Measurements from ENCODE around the gene HK3.

HK3 gene

DNA sequence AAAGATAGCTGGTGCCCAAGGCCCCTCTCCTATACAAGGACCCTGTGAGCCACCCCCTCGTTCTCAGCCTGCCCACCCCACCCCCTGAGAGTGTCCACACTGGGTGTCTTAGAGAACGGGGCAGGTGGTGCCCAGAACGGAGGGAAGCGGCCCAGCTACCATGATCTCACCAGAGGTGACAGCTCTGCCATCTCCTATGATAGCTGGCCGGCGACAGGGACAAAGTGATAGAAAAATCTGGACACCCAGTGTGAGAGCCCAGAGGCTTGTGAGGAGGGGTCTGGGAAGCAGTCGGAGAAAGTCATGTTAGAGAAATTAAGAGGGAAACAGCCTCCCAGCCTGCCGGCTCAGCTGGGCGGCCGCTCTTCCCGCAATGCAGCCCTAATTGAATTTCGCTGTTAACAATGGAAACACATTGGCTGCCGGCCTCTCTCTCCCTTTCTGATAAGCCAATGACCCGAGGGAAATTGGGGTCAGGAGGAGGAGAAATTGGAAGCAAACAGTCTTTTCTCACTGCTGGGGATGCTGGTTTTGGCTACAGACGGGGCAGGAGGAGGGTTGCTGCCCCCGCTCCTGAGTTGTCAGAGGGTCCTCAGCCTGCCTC, 32.3 kb downstream of the HK3 start:
- DNase-seq = no peak

DNA sequence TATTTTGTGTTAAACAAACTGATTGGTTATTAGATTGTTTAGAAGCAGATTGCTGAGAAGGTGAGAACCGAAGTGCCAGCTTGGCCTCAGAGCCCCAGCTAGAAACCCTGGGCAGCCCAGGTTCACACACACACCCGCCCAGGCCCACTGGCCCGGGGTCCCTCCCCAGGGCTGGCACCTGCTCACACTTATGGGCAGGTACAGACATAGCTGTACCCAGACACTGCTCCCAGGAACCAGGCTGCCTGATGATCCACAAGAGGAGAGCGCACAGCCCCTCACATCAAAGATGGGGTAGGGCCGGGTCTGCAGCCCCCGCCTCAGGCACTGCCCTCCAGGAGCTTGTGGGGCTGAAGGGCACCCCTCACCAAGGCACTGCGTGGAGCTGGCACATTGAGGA, 33.2 kb downstream of the HK3 start:
- no peak for DNase-seq

- no peak for DNase-seq
Observed at GRCh38 chr5:176864755-176865154, 34.4 kb downstream of the HK3 start.

DNA sequence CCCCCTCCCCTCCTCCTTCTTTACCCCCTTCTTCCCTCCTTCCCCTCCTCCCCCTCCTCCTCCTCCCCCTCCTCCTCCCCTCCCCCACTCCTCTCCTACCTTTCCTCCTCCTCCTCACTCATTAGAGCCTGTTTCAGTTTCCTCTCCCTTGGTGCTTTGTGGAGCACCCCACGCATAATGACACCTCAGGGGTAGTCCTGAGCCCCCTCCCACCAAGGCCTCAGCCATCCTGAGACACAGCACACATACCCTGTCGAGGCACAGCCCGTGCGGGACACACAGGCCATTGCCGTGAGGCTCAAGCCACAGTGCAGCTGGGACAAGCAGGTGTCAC, 35.4 kb downstream of the HK3 start:
- DNase-seq = no peak

- DNase-seq = no peak
Observed at GRCh38 chr5:176863041-176863764, 35.9 kb downstream of the HK3 start.

- no peak for DNase-seq
Observed at GRCh38 chr5:176862330-176862995, 36.7 kb downstream of the HK3 start.

DNA sequence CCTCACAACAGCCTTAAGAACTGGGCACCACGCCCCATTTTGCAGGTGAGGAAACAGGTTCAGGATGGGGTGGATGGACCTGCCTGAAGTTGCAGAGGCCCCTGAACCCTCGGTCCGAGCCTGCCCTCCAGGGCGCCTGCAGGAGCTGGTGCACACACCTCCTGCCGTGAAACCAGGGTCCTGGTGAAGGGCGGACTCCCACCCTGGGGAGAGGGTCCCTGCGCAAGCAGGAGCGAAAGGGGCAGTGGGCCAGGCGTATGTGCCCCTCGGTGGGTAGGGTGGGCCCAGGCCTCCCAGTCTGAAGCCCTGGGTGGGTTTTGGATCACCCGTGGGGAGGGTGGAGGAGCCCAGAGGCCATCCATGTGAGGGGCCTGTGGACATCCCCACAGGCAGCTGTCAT, 37.9 kb downstream of the HK3 start:
- no peak for DNase-seq

DNA sequence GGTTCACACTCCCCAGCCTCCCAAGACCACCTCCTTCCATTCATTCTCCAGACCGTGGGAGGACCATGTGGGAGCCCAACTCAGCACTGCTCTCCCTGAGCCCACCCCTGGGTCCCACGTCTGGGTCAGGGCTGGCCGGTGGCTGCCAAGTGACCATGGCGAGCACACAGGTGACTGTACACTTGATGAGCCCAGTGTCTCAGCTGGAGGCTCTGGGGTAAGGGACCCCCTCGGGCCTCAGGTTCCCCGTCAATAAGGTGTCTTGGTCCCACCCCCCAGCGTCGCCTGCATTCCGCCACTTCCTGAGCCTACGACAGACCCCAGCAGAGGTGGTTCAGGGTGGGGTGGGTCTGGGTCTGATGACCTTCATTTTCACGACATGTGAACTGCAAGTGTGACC, 38.8 kb downstream of the HK3 start:
- no peak for DNase-seq

DNA sequence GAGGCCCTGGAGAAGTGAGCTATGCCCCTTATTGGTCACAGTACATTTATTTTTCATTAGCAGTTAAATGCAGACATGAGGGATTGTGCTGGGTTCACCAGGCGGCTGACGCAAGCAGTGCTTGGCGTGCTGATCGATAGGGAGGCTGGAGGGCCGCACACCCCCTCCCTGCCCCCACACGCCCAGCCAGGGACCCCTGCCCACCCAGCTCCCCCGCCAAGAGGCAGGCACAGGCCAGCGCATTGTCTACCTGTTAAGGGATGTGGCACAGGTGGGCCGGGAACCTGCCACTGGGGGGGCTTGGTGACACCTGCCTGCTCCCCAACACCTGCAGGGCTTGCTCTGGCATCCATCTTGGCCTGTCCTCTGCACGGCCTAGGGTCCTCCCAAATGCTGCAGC, 39.2 kb downstream of the HK3 start:
- no peak for DNase-seq

- no peak for DNase-seq
Observed at GRCh38 chr5:176857894-176858273, 41.3 kb downstream of the HK3 start.

DNA sequence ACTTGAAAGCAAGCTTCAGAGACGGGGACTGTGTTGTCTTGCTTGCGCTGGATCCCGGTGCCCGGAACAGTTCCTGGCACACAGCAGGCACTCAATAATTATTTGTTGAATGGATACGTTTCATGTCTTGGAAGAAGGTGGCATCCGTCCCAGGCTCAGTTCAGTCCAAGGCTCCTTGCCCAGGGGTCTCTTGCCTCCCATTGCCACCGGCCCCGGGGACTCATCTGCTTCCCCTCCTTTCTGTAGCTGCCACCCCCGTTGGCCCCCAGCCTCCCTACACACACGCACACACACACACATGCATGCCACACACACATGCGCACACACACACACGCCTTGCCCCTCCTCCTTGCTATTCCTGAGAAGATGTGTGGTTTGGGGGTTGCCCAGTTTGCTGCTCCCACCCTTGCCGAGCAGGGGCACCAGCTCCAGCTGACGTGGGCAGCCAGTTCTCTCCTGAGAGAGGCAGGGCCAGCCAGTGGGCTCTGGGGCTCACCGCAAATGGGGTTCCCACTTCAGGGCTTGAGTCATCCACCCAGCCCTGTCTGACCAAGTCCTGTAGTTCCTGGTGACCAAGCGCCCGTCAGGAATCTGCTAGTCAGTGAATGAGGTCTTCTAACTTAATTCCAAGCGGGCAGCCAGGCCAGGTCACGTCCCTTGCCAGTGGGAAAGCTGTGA, 41.8 kb downstream of the HK3 start:
- DNase-seq = no peak

DNA sequence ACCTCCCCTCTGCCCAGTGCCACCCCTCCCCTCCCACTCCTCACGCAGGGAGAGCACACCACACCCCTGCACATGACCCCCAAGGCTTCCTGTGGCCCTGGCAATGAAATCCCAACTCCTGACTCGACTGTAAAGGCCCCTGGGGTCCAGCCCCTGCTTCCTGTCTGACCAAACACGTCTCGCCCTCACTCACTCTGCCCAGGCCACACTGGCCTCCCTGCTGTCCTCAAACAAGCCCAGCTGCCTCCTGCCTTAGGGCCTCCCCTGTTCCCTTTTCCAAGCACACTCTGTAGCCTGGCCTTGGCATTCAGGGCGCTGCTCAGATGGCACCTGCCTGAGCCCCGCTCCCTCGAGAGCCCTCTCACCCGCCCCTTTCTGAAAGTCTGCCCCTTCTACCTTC, 42.4 kb downstream of the HK3 start:
- no peak for DNase-seq

- DNase-seq = no peak
Observed at GRCh38 chr5:176855598-176855997, 43.5 kb downstream of the HK3 start.

- DNase-seq = no peak
Observed at GRCh38 chr5:176854164-176854563, 45.0 kb downstream of the HK3 start.

DNA sequence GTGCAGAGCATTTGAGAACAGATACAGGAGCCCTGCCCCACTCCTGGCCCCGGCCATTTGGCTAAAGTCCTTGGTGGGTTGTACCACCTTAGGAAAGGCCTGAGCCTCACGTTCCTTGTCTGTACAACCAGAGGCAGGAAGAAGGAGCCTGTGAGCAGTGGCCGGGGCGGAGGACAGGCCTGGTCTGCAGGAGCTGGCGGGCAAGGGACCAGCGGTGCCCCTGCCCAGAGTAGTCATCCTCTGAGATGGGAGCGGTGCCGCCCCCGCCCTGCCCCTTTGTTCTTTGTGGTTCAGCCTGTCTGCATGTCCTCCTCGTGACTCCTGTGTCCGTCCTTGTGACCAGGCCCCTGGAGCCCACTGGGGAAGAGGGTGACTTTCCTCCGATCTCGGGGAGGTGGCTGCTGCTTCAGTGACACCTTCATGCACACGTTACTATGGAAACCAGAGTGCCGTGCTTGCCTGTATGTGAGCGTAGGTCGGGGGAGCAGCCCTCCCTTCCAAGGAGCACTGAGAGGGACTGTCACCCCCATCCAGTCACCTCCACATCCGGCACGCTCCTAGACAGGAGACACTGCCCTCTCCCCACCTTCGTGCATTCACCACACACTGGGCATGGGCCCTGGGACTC, 45.9 kb downstream of the HK3 start:
- DNase-seq = no peak

- no peak for DNase-seq
Observed at GRCh38 chr5:176851871-176852658, 47.1 kb downstream of the HK3 start.

DNA sequence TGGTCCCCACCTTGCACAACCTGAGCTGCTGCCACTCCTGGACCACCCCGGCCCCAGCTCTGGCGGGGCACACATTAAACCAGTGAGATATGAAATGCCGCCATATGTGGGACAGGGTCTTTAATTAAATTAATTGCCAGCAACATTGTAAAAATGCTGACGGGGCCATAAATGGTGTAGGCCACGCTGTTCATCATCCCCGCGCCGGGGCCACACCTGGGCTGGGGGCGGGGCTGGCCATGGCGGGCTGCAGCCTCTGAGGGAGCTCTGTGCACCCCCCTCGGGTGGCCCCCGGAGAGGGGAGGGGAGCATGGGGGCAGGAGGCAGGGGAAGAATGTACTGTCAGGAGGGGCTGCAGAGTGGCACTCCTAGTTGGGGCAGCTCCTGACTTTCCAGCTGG, 47.8 kb downstream of the HK3 start:
- DNase-seq = no peak

DNA sequence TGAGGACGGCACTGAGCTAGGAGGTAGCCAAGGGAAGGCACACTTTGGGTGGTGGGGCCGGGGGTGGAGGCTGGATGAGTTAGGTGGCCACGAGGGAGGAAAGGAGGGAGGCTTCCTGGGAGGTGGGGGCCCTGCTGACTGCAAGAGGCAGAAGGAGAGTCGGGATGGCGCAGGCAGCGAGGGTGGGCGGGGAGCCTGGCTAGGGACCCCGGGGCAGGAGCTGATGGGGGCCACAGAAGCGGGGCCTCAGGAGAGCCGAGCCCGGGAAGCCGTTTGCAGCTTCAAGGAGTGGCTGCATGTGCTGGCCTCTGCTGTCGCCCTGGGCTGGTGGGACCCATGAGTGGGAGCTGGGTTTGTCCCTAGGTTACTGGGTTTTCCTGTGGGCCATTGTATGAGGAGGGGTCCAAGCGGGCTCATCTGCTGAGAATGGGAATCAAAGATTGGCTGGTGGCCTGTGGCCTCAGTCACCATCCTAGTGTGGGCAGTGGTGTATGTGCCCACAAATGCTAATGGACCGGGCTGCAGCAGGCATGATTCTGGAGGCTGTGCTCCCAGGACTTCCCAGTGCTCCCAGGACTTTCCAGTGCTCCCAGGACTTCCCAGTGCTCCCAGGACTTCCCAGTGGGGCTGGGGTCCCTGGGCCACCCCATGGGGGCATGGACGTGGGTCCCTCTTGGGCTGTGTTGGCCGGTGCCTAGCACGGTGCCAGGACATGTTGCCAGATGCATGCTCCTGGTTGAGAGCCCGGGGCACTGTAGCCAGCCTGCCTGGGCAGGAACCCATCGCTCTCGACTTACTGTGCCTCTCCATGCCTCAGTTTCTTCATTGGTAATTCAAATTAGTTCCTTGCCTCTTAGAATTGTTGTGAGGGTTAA, 48.5 kb downstream of the HK3 start:
- DNase-seq = no peak

DNA sequence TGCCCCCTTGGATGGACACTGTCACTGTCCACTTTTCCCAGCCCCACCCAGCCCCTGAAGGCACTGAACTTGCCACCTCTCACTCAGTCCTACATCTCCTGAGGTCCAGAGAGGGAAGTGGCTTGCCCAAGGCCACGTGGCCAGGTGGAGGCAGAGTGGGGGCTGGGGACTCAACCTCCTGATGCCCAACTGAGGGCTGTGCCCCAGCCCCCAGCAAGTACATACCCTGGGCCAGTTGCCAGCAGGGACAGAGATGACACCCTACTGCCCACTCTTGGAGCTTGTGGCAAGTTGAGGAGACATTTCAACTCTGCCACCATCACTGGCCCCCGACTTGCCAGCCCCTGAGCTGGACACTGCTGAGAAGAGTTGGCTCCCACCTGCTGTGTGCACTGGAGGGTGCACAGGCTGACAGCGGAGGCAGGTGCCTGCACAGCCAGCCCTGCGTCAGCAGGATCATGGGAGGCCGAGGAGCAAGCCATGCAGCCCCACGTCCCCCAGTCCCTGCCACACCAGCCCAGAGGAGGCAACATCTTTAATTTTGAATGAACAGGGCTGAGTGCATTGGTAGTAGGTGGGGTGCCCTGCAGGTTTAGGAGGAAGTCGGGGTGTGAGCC, 49.4 kb downstream of the HK3 start:
- no peak for DNase-seq

DNA sequence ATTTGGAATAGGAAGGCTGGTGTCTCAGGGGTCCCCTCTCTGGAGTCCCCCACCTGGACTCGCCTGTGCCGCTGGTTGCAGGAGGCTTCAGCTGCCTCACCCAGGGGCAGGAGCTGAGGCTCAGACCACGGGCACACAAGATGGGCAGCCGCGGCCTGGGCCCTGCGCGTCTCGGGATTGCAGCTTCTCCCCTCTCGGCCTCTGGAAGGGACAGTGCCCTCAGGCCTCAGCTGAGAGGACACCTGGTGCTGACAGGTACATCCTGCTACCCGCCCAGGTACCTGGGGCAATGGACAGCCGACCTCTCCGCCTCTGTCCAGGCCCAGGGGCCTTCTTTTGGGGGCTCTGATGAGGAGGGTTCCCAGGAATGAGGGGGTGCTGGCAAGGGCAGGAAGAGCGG, 50.5 kb downstream of the HK3 start:
- no peak for DNase-seq

- DNase-seq = no peak
Observed at GRCh38 chr5:176847726-176848290, 51.3 kb downstream of the HK3 start.
